Panc1 (cell line): ENCODE results near the gene SEMA3D.

Source experiments
- SIN3A ChIP-seq: IDR thresholded peaks from 2 replicates; pipeline ENCODE4 v1.6.1; 2012; ENCODE audit warnings: low read depth, mild to moderate bottlenecking, low read length, moderate library complexity, borderline replicate concordance; ENCODE audit not compliant: insufficient read depth
- TCF7L2 ChIP-seq: IDR thresholded peaks from 2 replicates; pipeline ENCODE4 v1.6.1; 2011; ENCODE audit warnings: mild to moderate bottlenecking, low read depth, low read length, inconsistent platforms
- TF ChIP-seq, protein P1 (sequence below): fragments of 450-650 bp; IDR thresholded peaks from 2 replicates; pipeline ENCODE4 v1.5.1; 2017; ENCODE audit warnings: mild to moderate bottlenecking

DNA sequence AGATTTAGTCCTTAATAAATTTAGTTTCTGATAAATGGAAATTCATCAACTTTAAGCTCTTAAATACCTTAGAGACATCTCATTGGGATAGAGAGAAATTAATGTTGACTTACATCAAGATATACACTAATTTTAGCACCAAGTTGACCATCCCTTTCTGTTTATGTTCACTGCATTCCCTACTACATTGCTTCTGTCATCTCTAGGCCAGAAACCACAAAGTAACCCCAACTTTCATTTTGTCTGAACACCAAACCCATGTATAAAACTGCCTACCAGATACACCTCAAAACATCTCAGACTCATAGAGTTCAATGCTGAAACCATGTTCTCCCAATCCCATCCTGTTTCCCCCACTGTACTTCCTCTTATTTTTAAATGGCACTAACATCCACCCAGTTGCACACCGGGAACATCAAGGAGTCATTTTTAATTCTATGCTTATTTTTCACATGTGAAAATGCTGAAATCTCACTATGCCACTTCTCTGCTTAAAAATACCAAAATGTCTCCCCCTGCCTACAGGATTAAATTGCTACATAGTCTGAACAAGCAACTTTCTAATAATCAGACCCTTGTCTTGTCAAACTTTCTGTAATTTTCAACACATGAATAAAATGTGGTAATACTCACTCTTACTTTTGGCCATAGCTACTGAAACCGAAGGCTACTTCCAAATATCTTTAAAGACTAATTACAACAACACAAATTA lies 201.6 kb downstream of the SEMA3D start:
- TF ChIP-seq, protein P1, sequence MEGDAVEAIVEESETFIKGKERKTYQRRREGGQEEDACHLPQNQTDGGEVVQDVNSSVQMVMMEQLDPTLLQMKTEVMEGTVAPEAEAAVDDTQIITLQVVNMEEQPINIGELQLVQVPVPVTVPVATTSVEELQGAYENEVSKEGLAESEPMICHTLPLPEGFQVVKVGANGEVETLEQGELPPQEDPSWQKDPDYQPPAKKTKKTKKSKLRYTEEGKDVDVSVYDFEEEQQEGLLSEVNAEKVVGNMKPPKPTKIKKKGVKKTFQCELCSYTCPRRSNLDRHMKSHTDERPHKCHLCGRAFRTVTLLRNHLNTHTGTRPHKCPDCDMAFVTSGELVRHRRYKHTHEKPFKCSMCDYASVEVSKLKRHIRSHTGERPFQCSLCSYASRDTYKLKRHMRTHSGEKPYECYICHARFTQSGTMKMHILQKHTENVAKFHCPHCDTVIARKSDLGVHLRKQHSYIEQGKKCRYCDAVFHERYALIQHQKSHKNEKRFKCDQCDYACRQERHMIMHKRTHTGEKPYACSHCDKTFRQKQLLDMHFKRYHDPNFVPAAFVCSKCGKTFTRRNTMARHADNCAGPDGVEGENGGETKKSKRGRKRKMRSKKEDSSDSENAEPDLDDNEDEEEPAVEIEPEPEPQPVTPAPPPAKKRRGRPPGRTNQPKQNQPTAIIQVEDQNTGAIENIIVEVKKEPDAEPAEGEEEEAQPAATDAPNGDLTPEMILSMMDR = no peak; the same call in 1 of the 2 replicates
- no peak for TF ChIP-seq TCF7L2
- TF ChIP-seq SIN3A = no peak
